B cell (primary cell): ENCODE measurements around the gene BRF1. TPM values are rescaled to one million over a fixed set of nuclear protein-coding genes. Genes with fewer than 3 reads are reported as not detected.

Source experiments
- ATAC-seq: fragments of 200-7000 bp; cut with Tn5 transposase; one replicate; pipeline ENCODE4 v1.10.0; 2021; ENCODE audit warnings: low read depth, mild to moderate bottlenecking, moderate number of reproducible peaks, moderate library complexity
- CTCF ChIA-PET: fragments of 350-600 bp; sonication (Branson Sonifier 250); formaldehyde crosslinking; loops from one replicate; lab custom pipeline; 2021; ENCODE audit warnings: antibody characterized with exemption, inconsistent platforms; lab: Charles Lee
- POLR2A ChIA-PET: fragments of 350-600 bp; sonication (Branson Sonifier 250); formaldehyde crosslinking; loops from one replicate; lab custom pipeline; 2021; ENCODE audit warnings: antibody characterized with exemption; lab: Charles Lee
- DNase-seq: peaks from one replicate; pipeline ENCODE4 v3.0.0; 2013
- H2AFZ ChIP-seq: 2 replicates; pipeline ENCODE4 v1.6.1; 2012; ENCODE audit warnings: mild to moderate bottlenecking, low read depth, low read length; ENCODE audit not compliant: insufficient read depth, poor library complexity, severe bottlenecking
- H3K27ac ChIP-seq, 2 donors: 1 replicate in 1 of 2; 2 replicates in 1 of 2; pipeline ENCODE4 v1.5.1; 2012 to 2013; ENCODE audit warnings: low read length in 2 of 2, mild to moderate bottlenecking in 2 of 2, moderate library complexity in 1 of 2
- H3K27me3 ChIP-seq, 4 experiments: fragments of 200-600 bp in 1 of 4; sonication (generic) in 1 of 4; replicated peaks in 1 of 4; 1 replicate in 2 of 4; 2 replicates in 2 of 4; pipeline versions ENCODE4 v1.6.1 to v1.7.0; 2013 to 2016; ENCODE audit warnings: low read length in 3 of 4, mild to moderate bottlenecking in 2 of 4, mixed read lengths in 1 of 4, moderate library complexity in 1 of 4; ENCODE audit not compliant: insufficient read depth in 4 of 4, control insufficient read depth in 3 of 4; ENCODE audit errors: control extremely low read depth in 1 of 4
- H3K36me3 ChIP-seq, 2 experiments: replicated peaks in 1 of 2; 1 replicate in 1 of 2; 2 replicates in 1 of 2; pipeline versions ENCODE4 v1.6.1 to v1.7.1; 2013; ENCODE audit warnings: low read length in 1 of 2; ENCODE audit not compliant: insufficient read depth in 2 of 2, control insufficient read depth in 1 of 2; ENCODE audit errors: control extremely low read depth in 1 of 2, extremely low read depth in 1 of 2
- H3K4me1 ChIP-seq, 2 donors: fragments of 200-600 bp in 1 of 2; sonication (generic) in 1 of 2; 1 replicate in 1 of 2; 2 replicates in 1 of 2; pipeline versions ENCODE4 v1.5.1 to v1.6.1; 2013 to 2017; ENCODE audit warnings: low read length in 2 of 2; ENCODE audit not compliant: control insufficient read depth in 2 of 2, insufficient read depth in 2 of 2
- H3K4me2 ChIP-seq: replicated peaks from 2 replicates; pipeline ENCODE3; 2012; ENCODE audit warnings: mild to moderate bottlenecking, low read depth, low read length; ENCODE audit not compliant: poor library complexity, severe bottlenecking
- H3K4me3 ChIP-seq, 5 experiments: fragments of 200-600 bp in 1 of 5; sonication (generic) in 1 of 5; 1 replicate in 3 of 5; 2 replicates in 2 of 5; pipeline versions ENCODE4 v1.5.1 to v1.7.0; 2011 to 2016; ENCODE audit warnings: low read length in 4 of 5, mild to moderate bottlenecking in 4 of 5, low read depth in 2 of 5, control low read depth in 1 of 5, moderate library complexity in 1 of 5; ENCODE audit not compliant: insufficient read depth in 1 of 5; ENCODE audit errors: control extremely low read depth in 1 of 5, extremely low read depth in 1 of 5
- H3K79me2 ChIP-seq: fragments of 200-600 bp; sonication (generic); one replicate; pipeline ENCODE4 v1.6.0; 2016; ENCODE audit warnings: low read length; ENCODE audit not compliant: control insufficient read depth, insufficient read depth
- H3K9ac ChIP-seq: fragments of 200-600 bp; sonication (generic); 2 replicates; pipeline ENCODE4 v1.6.1; 2017; ENCODE audit warnings: mild to moderate bottlenecking, low read length, moderate library complexity
- H3K9me3 ChIP-seq, 3 donors: one replicate each; pipeline versions ENCODE4 v1.6.1 to v1.7.1; 2013; ENCODE audit warnings: low read length in 2 of 3; ENCODE audit not compliant: control insufficient read depth in 2 of 3, insufficient read depth in 1 of 3; ENCODE audit errors: control extremely low read depth in 1 of 3
- H4K20me1 ChIP-seq: 2 replicates; pipeline ENCODE4 v1.6.0; 2012; ENCODE audit warnings: mild to moderate bottlenecking, low read length; ENCODE audit not compliant: insufficient read depth, control insufficient read depth, poor library complexity, severe bottlenecking
- H3K27ac Mint-ChIP-seq: one replicate; pipeline ENCODE4 v1.8.0; 2021; ENCODE audit warnings: mixed read lengths
- H3K27me3 Mint-ChIP-seq: one replicate; pipeline ENCODE4 v1.8.0; 2021; ENCODE audit warnings: mixed read lengths
- H3K4me1 Mint-ChIP-seq: one replicate; pipeline ENCODE4 v1.8.0; 2021; ENCODE audit warnings: mixed read lengths
- H3K4me3 Mint-ChIP-seq: one replicate; pipeline ENCODE4 v1.8.0; 2021; ENCODE audit warnings: mixed read lengths
- H3K9me3 Mint-ChIP-seq: one replicate; pipeline ENCODE4 v1.8.0; 2022; ENCODE audit warnings: mixed read lengths; ENCODE audit not compliant: insufficient read depth
- CTCF ChIP-seq: fragments of 200-600 bp; IDR thresholded peaks from one replicate; pipeline ENCODE4 v1.8.0; 2022; ENCODE audit warnings: antibody characterized with exemption, mild to moderate bottlenecking
- EZH2 ChIP-seq: IDR thresholded peaks from 2 replicates; pipeline ENCODE4 v1.6.1; 2012; ENCODE audit warnings: borderline replicate concordance, low read depth, mild to moderate bottlenecking, moderate library complexity, low read length; ENCODE audit not compliant: insufficient read depth, poor library complexity, severe bottlenecking
- WGBS: methylation state at CpG from one replicate; pipeline ENCODE4 v1.1.5; 2013; ENCODE audit warnings: missing lambda C conversion rate; ENCODE audit not compliant: insufficient coverage; 5-methylcytosine and 5-hydroxymethylcytosine counted together
- intact Hi-C: fragments of 100-400 bp; cut with micrococcal nuclease; formaldehyde crosslinking; loops from one replicate; pipeline ENCODE4 v1.10.0; 2022
- polyA plus RNA-seq: library from polyadenylated mRNA; depleted of rRNA; stranded (reverse); fragments of >200 nt; gene quantifications from 2 replicates; pipeline ENCODE4 v1.2.3, GENCODE V29; 2012
- total RNA-seq, 2 donors: library from RNA; stranded (reverse); fragments of 120-200 nt in 1 of 2; gene quantifications; 1 replicate in 1 of 2; 2 replicates in 1 of 2; pipeline versions ENCODE4 v1.2.3 to v1.2.4, GENCODE V29; 2013 to 2022

The BRF1 gene
- total and polyA plus RNA-seq, 2 donors (not counting 1 experiment from before 2014, with no cell fraction given), result 24.5 to 55.8 TPM

DNA sequence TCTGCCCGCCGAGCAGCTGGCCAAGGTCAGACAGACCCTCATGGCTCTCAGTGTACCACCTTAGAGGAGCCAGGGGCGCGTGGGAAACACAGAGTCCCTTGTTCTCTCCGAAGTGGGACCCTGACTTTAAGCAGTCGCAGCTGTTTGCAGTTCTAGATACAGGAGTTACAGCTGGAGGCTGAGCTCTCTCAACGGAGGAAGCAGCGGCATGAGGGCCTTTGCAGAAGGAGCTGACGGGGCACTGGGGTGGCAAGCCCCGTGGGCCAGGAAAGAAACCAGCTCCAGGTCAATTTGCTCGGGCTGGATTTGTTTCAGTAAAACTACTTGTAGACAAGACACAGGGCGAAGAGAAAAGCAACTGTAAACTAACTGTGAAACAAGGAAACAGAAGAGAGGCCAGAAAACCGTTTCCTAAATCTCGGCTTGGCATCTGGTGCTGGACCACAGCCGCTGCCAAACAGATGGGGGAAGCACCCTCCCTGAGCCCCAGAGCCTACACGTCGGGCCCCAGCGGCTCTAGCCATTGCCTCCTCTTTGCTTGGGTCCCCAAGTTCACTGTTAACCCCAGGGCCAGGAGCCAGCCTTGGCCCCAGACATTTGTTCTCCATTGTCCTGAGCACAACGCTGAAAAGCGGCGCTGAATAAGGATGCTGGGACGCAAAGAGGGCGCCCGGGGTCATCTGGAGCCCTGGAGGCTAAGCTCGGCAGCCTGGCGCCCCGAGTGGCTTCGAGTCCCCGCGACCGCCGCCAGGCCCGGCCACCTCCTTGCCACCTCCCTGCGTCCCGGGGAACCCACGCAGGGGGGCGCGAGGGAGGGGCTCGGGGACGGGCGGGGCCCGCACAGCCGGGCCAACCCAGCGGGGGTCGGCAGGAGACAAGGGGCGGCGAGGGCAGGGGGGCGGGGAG lies 12.8 kb upstream of the BRF1 start:
- H3K9me3 ChIP-seq, result no peaks in the 10 kb centered on the region
- ATAC-seq (peak; percentile 31), DNase-seq (peak; percentile 73)
- H3K27ac ChIP-seq, result peak overlapping the region in 1 of 2 donors; percentile 64
- 11% methylated on average over 48 of the region's 48 CpGs for WGBS
- H3K27me3 ChIP-seq, result no peaks in the 10 kb centered on the region
- peaks cover 13 to 22% of the 10 kb centered on the region in 2 donors for H3K4me1 ChIP-seq
- TF ChIP-seq EZH2, result no peak
- TF ChIP-seq CTCF, result no peak
- CTCF ChIA-PET, result interaction anchor here (0.8 to 2.1 kb wide), 5 partner anchors 13 to 223 kb away, joined by 3 to 12 read pairs (median 4); partner anchors contain the start of gene BRF1
- peaks cover 8% of the 10 kb centered on the region for H3K79me2 ChIP-seq
- no peaks in the 10 kb centered on the region for H3K36me3 ChIP-seq
- Mint-ChIP-seq H3K27ac (peak overlapping the region; percentile 91), H3K4me3 (peak overlapping the region; percentile 90), H3K9me3 (no peaks in the 10 kb centered on the region), H3K27me3 (no peaks in the 10 kb centered on the region), H3K4me1 (peaks cover 11% of the 10 kb centered on the region)
- peak overlapping the region; percentile 67 for H3K9ac ChIP-seq
- peak overlapping the region; percentile 93 for H2AFZ ChIP-seq
- POLR2A ChIA-PET, result interaction anchor here (0.6 to 2.3 kb wide), 4 partner anchors 12 to 301 kb away, joined by 3 to 25 read pairs (median 4); partner anchors contain the start of genes BRF1 and BTBD6
- peaks cover 19% of the 10 kb centered on the region for H4K20me1 ChIP-seq
- intact Hi-C loops, result loop anchor here (1.0 kb wide), 2 partner anchors 12 to 178 kb away; partner anchors contain the start of genes BRF1 and TEDC1
- peak overlapping the region; percentile 90 for H3K4me2 ChIP-seq
- H3K4me3 ChIP-seq, result peak overlapping the region in 4 of 5 experiments; percentile 34 to 66 (median 62)
